ENCODE data around the gene SLC9A8. TPM values are rescaled to one million over a fixed set of nuclear protein-coding genes. Genes with fewer than 3 reads are reported as not detected.
A peak's percentile ranks its signal among the peaks of the same experiment; 100 is the strongest.

SLC9A8 gene
- total RNA-seq, 3 donors from 2014 or later = 15.9 to 26.9 (median 16.3) TPM

DNA sequence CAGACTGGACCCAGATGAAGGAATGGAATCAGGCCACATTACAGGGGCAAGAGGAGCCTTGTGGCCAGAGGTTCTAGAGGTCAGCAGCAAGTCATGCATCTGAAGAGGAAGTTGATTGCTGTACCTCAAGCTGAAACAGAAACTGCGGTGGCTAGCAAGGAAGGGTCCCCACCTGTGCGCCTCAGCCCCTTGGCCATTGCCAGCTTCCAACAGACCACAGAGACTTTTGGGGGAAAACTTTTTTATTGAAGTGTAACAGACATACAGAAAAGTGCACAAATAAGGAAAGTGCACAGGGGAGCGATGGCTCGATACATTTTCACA, 26.8 kb upstream of the SLC9A8 start:
- intact Hi-C loops (cut with DNase I, micrococcal nuclease) = no loop called here
- Histone ChIP-seq H3K4me1 (ENCODE audit: low read depth) (peaks cover 16% of the 10 kb centered on the region), H3K4me3 (no peak overlapping the region), H3K9me3 (no peaks in the 10 kb centered on the region), H3K36me3 (ENCODE audit: low read depth) (no peaks in the 10 kb centered on the region)
- DNase-seq (peak in 2 of 3 donors; percentile 33 to 34), ATAC-seq (peak; percentile 44)
- TF ChIP-seq CTCF (IDR thresholded peaks at IDR 0.05) = no peak

DNA sequence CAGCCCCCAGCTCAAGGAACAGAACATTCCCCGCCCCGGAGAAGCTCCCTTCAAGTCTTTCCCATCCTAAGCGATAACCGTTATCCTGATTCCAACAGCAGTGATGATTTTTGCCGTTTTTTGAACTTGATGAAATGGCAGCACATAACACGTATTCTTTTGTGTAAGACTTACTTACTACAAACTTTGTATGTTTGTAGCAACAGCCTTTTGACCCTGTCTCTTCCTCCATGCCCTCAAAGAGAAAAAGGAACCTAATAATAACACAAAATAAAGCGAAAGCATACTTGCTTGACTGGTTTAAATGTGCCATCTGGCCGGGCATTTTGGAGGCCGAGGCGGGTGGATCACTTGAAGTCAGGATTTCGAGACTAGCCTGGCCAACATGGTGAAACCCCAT, 26.4 kb upstream of the SLC9A8 start:
- no peak for TF ChIP-seq CTCF (IDR thresholded peaks at IDR 0.05)
- H3K4me3 ChIP-seq = no peak overlapping the region

GRCh38 chr20:49786668-49787370, 25.8 kb upstream of the SLC9A8 start:
- ATAC-seq (peak; percentile 74), DNase-seq (no peak)
- Histone ChIP-seq H3K9me3 (no peaks in the 10 kb centered on the region), H3K36me3 (ENCODE audit: low read depth) (no peaks in the 10 kb centered on the region), H3K4me1 (ENCODE audit: low read depth) (peaks cover 16% of the 10 kb centered on the region), H3K4me3 (no peak overlapping the region)
- TF ChIP-seq CTCF (IDR thresholded peaks at IDR 0.05) = no peak
- intact Hi-C loops (cut with DNase I, micrococcal nuclease) = no loop called here

More for the DNA sequence above, 26.4 kb upstream of the SLC9A8 start:
- Histone ChIP-seq H3K36me3 (ENCODE audit: low read depth) (no peaks in the 10 kb centered on the region), H3K9me3 (no peaks in the 10 kb centered on the region), H3K4me1 (ENCODE audit: low read depth) (peaks cover 16% of the 10 kb centered on the region)
- intact Hi-C loops (cut with DNase I, micrococcal nuclease) = no loop called here
- DNase-seq = peak in 1 of 3 donors; percentile 23
- ATAC-seq = no peak

DNA sequence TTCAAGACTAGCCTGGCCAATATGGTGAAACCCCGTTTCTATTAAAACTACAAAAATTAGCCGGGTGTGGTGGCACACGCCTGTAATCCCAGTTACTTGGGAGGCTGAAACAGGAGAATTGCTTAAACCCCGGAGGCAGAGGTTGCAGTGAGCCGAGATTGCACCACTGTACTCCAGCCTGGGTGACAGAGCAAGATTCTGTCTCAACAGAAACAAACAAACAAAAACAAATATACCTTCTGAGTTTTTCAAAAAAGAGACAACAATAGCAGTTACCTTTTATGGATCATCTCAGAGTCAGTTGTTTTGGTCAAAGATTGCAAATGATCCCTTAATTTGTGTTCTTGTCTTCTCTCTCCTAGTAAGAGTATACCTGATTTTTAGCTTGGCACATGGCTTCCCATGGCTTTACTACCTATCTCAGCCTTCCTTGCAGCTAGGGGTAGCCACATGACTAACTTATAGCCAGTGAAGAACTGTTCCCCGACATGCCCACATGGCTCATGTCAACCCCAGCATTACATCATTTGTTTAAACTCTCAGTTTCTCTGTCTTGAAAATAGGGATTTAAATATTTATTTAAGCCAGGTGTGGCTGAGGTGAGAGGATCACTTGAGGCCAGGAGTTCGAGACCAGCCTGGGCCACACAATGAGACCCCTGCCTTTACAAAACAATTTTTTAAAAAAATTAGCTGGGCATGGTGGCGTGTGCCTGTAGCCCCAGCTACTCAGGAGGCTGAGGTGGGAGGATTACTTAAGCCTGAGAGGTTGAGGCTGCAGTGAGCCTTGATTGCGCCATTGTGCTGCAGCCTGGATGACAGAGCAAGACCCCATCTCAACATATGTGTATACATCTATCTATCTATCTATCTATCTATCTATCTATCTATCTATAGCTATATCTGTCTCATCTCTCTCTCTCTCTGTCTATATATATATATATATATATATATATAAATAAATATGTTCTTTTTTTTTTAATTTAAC, 25.0 kb upstream of the SLC9A8 start:
- no peaks in the 10 kb centered on the region for H3K36me3 ChIP-seq (ENCODE audit: low read depth)
- intact Hi-C loops (cut with DNase I, micrococcal nuclease) = no loop called here
- no peak for DNase-seq
- no peaks in the 10 kb centered on the region for H3K9me3 ChIP-seq
- no peak for ATAC-seq
- no peak overlapping the region for H3K4me3 ChIP-seq
- H3K4me1 ChIP-seq (ENCODE audit: low read depth) = peaks cover 16% of the 10 kb centered on the region
- TF ChIP-seq CTCF (IDR thresholded peaks at IDR 0.05) = no peak

DNA sequence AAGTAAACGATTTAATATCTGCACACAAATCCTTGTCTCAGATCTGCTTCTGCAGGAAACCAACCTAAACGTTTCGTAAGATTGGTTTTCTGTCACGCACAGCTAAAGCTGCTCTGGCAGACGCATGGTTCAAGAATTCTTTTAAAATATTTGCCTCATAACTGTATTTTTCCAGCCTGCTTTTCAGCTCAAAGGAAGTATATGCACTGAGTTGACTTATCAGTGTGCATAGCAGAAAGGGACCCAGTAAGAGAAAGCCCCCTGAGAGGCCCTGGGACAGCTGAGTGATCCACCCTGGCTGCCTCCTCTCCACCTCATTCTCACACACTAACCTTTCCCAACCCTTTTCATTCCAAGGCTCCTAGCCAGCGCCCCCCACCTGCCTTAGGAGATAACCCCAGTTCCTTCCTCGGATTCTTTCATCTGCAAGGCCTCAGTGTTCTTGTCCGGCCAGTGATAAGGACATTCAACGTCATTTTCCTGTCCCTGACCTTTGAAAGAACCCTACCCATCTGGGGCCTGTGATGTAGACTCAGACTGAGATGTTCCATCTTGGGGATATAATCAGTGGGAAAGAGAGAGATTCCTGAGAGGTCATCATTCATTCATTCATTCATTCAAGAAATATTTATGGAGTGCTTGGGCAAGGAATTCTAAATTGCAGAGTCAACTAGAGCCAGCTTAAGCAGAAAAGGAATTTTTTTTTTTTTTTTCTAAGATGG, 22.4 kb upstream of the SLC9A8 start:
- DNase-seq (peak in 1 of 3 donors; percentile 23), ATAC-seq (no peak)
- Histone ChIP-seq H3K4me1 (ENCODE audit: low read depth) (peaks cover 25% of the 10 kb centered on the region), H3K36me3 (ENCODE audit: low read depth) (no peaks in the 10 kb centered on the region), H3K4me3 (no peak overlapping the region), H3K9me3 (no peaks in the 10 kb centered on the region)
- TF ChIP-seq CTCF (IDR thresholded peaks at IDR 0.05) = no peak
- intact Hi-C loops (cut with DNase I, micrococcal nuclease) = no loop called here
